Measurements from ENCODE around the gene KCNH2.

The KCNH2 gene

GRCh38 chr7:150947761-150948651 is 30.1 kb downstream of the KCNH2 start:
- DNase-seq (ENCODE audit: low spot score) (peak; percentile 38), ATAC-seq (ENCODE audit: low read depth) (no peak)
- no peak for TF ChIP-seq CTCF (IDR thresholded peaks at IDR 0.05; ENCODE audit: poor library complexity, severe bottlenecking)
- H3K27me3 ChIP-seq (ENCODE audit: insufficient read depth, poor library complexity, severe bottlenecking): no peaks in the 10 kb centered on the region
- no peaks in the 10 kb centered on the region for H3K9me3 ChIP-seq (ENCODE audit: severe bottlenecking)
- no peaks in the 10 kb centered on the region for H3K36me3 ChIP-seq (ENCODE audit: low read depth)
- no peak overlapping the region for H3K4me3 ChIP-seq (ENCODE audit: severe bottlenecking)
- peaks cover 17% of the 10 kb centered on the region for H3K4me1 ChIP-seq (ENCODE audit: insufficient read depth, poor library complexity, severe bottlenecking)
- no peak overlapping the region for H3K27ac ChIP-seq (ENCODE audit: poor library complexity, severe bottlenecking)

DNA sequence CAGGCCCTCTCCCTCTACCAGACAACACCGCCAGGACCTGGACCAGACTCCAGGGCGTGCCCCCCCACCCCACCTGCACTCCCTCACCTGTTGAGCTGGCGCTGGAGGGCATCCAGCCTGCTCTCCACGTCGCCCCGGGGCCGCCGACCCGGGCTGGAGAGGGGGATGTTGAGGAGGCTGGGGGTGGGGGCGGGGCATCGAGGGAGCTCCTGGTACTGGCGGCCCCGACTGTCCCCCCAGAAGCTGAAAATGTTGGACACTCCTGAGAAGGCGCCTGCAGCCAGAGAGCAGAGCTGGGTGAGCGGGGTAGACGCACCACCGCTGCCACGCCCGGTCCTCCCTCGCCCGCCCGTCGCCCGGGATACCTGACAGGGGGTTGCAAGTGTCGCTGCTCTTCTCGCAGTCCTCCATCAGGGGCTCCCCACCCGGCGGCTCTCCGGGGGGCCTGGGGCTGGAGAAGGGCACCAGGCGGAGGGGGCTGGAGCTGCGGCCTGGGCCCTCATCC is 30.8 kb downstream of the KCNH2 start:
- ATAC-seq (ENCODE audit: low read depth): no peak
- no peak for TF ChIP-seq CTCF (IDR thresholded peaks at IDR 0.05; ENCODE audit: poor library complexity, severe bottlenecking)
- Histone ChIP-seq H3K4me1 (ENCODE audit: insufficient read depth, poor library complexity, severe bottlenecking) (peaks cover 17% of the 10 kb centered on the region), H3K4me3 (ENCODE audit: severe bottlenecking) (no peak overlapping the region), H3K9me3 (ENCODE audit: severe bottlenecking) (no peaks in the 10 kb centered on the region), H3K36me3 (ENCODE audit: low read depth) (no peaks in the 10 kb centered on the region), H3K27ac (ENCODE audit: poor library complexity, severe bottlenecking) (no peak overlapping the region), H3K27me3 (ENCODE audit: insufficient read depth, poor library complexity, severe bottlenecking) (no peaks in the 10 kb centered on the region)
- no peak for DNase-seq (ENCODE audit: low spot score)

DNA sequence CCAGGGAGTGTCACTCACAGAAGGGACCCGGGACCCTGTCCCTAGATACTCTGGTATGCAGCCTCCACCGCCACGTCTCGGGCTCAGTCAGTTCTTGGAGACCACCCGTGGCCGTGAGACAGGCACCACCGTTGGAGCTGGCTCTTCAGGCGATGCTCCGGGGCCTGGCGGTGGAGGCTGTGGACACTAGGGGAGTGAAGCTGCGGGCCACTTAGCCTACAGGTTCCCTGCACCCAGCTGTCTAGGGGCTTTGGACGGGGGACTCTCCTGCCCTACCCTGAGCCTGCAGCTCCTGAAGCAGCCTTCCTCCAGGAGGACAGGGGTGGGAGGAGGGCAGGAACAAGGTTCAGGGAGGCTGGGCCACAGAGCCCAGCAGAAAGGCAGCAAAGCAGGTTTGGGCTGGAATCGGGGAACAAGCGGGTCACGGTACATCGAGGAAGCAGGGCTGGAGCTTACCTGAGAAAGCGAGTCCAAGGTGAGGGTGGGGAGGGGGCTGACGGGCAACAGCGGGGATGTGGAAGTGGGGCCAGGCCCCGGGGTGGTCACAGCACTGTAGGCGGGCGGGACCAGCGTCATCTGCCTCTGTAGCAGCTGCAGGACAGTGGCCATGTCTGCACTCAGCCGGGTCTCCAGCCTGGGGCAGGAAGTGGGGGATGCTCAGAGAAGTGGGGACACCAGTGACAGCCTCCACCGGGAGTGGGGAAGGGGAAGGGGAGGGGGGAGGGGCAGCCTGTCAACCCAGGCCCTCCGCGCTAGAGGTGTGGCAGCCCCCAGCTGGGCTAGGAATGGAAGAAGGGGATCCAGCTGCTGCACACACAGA is 31.5 kb downstream of the KCNH2 start:
- ATAC-seq (ENCODE audit: low read depth) (no peak), DNase-seq (ENCODE audit: low spot score) (peak; percentile 63)
- H3K27ac ChIP-seq (ENCODE audit: poor library complexity, severe bottlenecking): no peak overlapping the region
- no peaks in the 10 kb centered on the region for H3K9me3 ChIP-seq (ENCODE audit: severe bottlenecking)
- H3K4me3 ChIP-seq (ENCODE audit: severe bottlenecking): no peak overlapping the region
- no peak for TF ChIP-seq CTCF (IDR thresholded peaks at IDR 0.05; ENCODE audit: poor library complexity, severe bottlenecking)
- H3K27me3 ChIP-seq (ENCODE audit: insufficient read depth, poor library complexity, severe bottlenecking): no peaks in the 10 kb centered on the region
- peaks cover 20% of the 10 kb centered on the region for H3K4me1 ChIP-seq (ENCODE audit: insufficient read depth, poor library complexity, severe bottlenecking)
- H3K36me3 ChIP-seq (ENCODE audit: low read depth): no peaks in the 10 kb centered on the region

GRCh38 chr7:150945853-150946420 is 32.2 kb downstream of the KCNH2 start:
- H3K27ac ChIP-seq (ENCODE audit: poor library complexity, severe bottlenecking): no peak overlapping the region
- DNase-seq (ENCODE audit: low spot score): no peak
- no peaks in the 10 kb centered on the region for H3K27me3 ChIP-seq (ENCODE audit: insufficient read depth, poor library complexity, severe bottlenecking)
- peaks cover 27% of the 10 kb centered on the region for H3K4me1 ChIP-seq (ENCODE audit: insufficient read depth, poor library complexity, severe bottlenecking)
- ATAC-seq (ENCODE audit: low read depth): no peak
- H3K9me3 ChIP-seq (ENCODE audit: severe bottlenecking): no peaks in the 10 kb centered on the region
- H3K4me3 ChIP-seq (ENCODE audit: severe bottlenecking): no peak overlapping the region
- no peaks in the 10 kb centered on the region for H3K36me3 ChIP-seq (ENCODE audit: low read depth)
- TF ChIP-seq CTCF (IDR thresholded peaks at IDR 0.05; ENCODE audit: poor library complexity, severe bottlenecking): no peak

Data from RWPE2 (cell line).